ENCODE data around the gene UGT1A5. TPM values are rescaled to one million over a fixed set of nuclear protein-coding genes. Genes with fewer than 3 reads are reported as not detected.

Gene UGT1A5
- polyA plus RNA-seq, 1 experiment = not detected

DNA sequence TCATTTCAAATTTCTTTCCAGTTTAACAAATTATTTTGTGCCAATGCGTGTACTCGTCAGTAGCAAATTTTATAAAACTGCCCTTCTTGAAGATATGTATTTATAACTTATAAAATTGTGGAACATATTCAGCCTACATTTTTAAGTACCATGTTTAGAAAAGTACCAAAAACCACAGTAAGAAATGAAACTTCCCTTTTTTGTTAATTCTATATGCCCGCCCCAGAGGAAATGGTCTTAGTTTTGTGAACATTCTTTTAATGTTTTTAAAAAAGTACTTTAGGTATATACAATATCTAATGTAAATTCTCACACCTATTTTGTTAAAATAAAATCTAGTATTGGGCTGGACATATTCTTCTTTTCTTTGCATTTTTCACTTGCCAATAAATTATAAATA lies 39.8 kb upstream of the UGT1A5 start:
- no peak for TF ChIP-seq CTCF (IDR thresholded peaks at IDR 0.05; ENCODE audit: insufficient read depth, low read depth, low read length)
- H3K4me3 ChIP-seq (ENCODE audit: low read depth, low read length) = no peak overlapping the region
- H3K27me3 ChIP-seq (ENCODE audit: control insufficient read depth, insufficient read depth, low read length) = no peaks in the 10 kb centered on the region
- ChIA-PET POLR2A (no interaction called here), CTCF (no interaction called here)
- no peak for DNase-seq (ENCODE audit: low read depth)
- H3K36me3 ChIP-seq (ENCODE audit: control insufficient read depth, insufficient read depth, low read length) = no peaks in the 10 kb centered on the region

- CTCF ChIA-PET = no interaction called here
- Histone ChIP-seq H3K27me3 (ENCODE audit: control insufficient read depth, insufficient read depth, low read length) (no peaks in the 10 kb centered on the region), H3K36me3 (ENCODE audit: control insufficient read depth, insufficient read depth, low read length) (no peaks in the 10 kb centered on the region), H3K4me3 (ENCODE audit: low read depth, low read length) (no peak overlapping the region)
- POLR2A ChIA-PET = no interaction called here
- DNase-seq (ENCODE audit: low read depth) = no peak
- no peak for TF ChIP-seq CTCF (IDR thresholded peaks at IDR 0.05; ENCODE audit: insufficient read depth, low read depth, low read length)
These were observed 38.8 kb upstream of the UGT1A5 start for GRCh38 chr2:233673896-233674295.

DNA sequence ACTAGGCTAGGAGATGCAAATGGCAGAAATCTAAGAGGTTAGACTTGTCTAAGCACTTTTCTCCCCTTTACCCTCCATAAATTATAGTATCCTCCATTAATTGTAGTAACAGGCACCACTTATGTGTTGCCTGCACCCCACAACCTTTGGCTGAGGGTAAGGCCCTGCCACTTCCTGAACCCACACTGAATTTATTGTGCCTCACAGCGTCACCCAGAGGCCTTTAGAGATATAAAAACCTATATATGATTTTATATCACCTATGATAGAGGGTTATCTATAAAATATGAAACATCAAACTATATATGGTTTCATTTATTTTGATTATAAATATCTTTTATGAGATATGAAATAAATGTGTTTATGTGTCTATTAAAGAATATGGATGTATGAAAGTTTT lies 38.4 kb upstream of the UGT1A5 start:
- no peak for TF ChIP-seq CTCF (IDR thresholded peaks at IDR 0.05; ENCODE audit: insufficient read depth, low read depth, low read length)
- POLR2A ChIA-PET = no interaction called here
- CTCF ChIA-PET = no interaction called here
- H3K4me3 ChIP-seq (ENCODE audit: low read depth, low read length) = no peak overlapping the region
- no peak for DNase-seq (ENCODE audit: low read depth)
- no peaks in the 10 kb centered on the region for H3K36me3 ChIP-seq (ENCODE audit: control insufficient read depth, insufficient read depth, low read length)
- no peaks in the 10 kb centered on the region for H3K27me3 ChIP-seq (ENCODE audit: control insufficient read depth, insufficient read depth, low read length)

- Histone ChIP-seq H3K27me3 (ENCODE audit: control insufficient read depth, insufficient read depth, low read length) (no peaks in the 10 kb centered on the region), H3K4me3 (ENCODE audit: low read depth, low read length) (no peak overlapping the region), H3K36me3 (ENCODE audit: control insufficient read depth, insufficient read depth, low read length) (no peaks in the 10 kb centered on the region)
- no peak for DNase-seq (ENCODE audit: low read depth)
- TF ChIP-seq CTCF (IDR thresholded peaks at IDR 0.05; ENCODE audit: insufficient read depth, low read depth, low read length) = no peak
- ChIA-PET CTCF (no interaction called here), POLR2A (no interaction called here)
These were observed 37.7 kb upstream of the UGT1A5 start for GRCh38 chr2:233674995-233675394.

DNA sequence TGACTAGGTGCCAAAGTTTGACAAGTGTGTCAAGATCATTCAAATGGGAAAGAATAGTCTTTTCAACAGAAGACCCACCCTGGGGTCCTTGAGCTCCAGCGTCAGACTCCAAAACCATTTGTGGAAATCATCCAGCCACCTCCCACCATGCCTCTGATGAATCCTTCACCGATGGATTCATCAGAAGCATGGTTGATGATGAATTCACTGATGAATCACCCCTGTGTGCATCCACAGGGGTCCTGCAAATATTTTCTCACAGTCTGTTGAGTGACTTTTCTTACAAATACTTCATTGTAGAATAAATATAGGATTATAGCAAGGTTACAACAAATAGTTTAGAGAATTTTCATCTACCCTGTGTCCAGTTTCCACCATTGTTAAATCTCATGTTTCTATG lies 36.7 kb upstream of the UGT1A5 start:
- DNase-seq (ENCODE audit: low read depth) = no peak
- H3K36me3 ChIP-seq (ENCODE audit: control insufficient read depth, insufficient read depth, low read length) = no peaks in the 10 kb centered on the region
- TF ChIP-seq CTCF (IDR thresholded peaks at IDR 0.05; ENCODE audit: insufficient read depth, low read depth, low read length) = no peak
- ChIA-PET POLR2A (no interaction called here), CTCF (no interaction called here)
- no peaks in the 10 kb centered on the region for H3K27me3 ChIP-seq (ENCODE audit: control insufficient read depth, insufficient read depth, low read length)
- H3K4me3 ChIP-seq (ENCODE audit: low read depth, low read length) = no peak overlapping the region

Data from BJ (cell line).